Measurements from ENCODE around the gene ASF1B.
"Not testable (repeated sequence)": the region's sequence is repeated elsewhere in the genome, so short reads cannot be mapped to it uniquely, and the experiment has no call there.

Gene ASF1B

DNA sequence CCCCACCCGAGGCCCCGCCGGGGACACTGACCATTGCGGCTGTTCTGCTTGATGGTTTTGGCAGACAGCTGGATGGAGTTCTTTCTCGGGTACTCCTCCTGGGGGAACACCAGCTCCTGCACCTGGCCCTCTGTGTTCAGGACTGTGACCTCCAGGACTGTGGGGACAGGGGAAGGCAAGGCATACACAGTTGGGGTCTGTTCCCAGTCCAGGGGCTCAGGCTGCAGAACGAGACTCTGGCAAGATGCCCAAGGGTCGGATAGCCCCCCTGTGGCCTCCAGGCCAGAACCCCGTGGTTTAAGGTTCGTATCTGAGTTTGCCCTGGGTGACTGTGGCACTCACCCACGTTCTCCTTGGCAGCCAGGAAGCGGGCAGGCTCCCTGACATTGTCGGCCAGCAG is 22.7 kb upstream of the ASF1B start:
- DNase-seq = no peak

DNA sequence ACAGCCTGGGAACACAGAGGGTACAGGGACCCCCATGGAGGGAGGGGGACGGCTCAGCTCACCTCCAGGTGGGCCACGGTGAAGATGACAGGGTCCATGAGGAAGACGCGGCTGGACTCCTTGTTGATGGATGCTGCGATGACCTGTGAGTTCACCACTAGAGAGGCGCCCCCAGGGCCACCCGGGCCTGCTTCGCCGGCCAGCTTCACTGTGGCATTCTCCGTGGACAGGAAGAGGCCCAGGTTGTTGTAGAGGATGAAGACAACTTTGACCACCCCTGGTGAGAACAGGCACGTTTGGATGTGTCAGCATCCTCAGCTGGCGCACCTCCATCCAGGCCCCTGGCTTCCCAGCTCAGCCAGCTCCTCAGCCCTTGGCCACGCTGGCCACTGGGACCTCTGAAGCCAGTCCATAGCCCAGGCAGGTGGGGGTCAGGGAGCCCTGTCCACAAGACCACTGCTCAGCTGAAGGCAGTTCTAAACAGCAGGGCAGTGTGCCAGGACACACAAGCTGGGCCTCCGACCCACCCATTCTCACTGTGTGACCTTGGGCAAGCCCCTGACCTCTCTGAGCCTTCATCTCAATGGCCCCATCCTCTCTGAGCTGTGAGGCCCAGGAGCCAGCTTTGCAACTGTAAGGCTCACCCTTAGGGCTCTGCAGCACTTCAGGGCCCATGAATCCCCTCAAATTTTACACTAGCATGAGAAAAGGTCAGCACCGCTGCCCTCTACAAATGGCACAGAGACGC is 22.1 kb upstream of the ASF1B start:
- DNase-seq = no peak

DNA sequence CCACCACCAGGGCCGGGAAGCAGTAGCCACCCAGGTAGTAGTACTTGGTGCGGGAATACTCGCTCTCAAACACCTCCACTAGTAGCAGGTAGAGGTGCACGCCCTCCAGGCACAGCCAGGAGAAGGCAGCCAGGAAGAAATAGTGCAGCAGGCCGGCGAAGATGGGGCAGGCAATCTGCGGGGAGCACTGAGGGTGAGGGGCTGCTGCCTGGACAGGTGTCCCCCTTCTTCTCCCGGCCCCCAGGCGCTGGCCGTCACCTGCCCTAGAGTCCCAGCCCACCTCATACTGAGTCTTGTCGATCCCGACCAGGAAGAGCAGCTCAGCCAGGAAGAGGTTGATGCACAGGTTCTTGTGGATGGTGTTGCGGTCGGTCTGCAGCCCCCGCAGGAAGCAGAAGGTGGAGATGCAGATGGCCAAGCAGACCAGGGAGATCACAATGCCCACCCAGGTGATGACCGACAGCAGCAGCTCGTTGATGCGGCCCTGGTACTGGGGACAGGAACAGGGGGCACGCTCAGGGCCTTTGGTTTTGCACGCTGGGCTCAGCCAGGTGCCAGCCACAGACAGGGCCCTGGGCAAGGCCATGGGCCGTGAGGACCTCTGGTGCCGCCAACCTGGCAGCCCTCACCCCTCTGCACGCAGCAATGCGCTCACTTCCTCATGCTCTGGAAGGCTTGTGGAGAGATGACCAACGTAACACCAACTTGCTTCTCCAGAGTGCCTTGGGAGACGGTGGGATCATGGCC is 20.8 kb upstream of the ASF1B start:
- DNase-seq = no peak

DNA sequence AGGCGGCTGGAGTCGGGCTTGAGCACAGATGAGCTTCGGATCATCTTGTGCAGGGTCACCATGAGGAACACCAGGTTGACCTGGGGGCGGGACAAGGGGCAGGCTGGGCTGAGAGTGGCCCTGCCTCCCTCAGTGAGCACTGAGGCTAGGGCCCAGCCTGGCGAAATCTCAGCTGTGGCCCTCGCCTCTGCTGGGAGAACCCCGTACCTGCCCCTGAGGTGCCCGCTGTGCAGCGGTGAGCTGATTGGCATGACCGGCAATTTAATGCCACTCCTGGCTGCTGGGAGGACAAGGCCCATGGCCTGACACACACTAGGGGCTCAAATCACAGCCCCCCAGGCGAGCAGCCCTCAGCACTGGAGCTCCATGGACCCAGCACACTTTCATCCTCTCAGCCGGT is 19.7 kb upstream of the ASF1B start:
- DNase-seq = no peak

DNA sequence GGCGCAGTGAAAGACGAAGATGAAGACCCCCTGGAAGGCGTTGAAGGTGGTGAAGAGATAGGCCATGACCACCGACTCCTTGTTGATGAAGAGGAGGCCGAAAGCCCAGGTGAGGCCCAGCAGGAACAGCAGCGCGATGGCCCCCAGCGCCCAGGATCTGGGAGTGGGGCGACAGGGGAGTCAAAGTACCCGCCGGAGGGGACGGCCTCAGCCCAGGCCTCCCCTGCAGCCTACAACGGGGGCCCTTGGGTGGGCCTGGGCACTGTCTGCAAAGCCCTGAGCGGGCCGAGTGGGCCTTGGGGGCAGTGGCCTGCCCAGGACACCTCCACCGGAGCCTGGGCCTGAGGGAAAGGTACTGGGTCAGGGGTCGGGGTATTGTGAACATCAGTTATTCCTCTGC is 19.0 kb upstream of the ASF1B start:
- no peak for DNase-seq

DNA sequence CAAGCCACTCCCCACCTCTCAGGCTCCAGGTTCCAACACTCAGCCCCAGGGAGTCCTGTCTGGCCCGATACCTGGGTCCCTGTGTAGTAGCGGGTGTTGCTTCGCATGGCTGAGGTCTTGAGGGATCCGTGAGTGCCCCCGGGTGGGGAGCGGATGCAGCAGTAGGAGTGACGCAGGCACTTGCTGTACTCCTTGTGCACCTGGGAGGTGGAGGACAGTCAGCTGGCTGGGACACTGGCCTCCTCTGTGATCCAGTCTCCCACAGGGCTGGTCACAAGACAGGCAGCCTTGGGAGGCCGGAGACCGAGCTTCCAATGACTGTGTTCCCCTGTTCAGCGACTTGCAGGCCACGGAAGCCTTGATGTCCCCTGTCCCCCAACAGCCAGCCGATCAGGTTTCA is 16.3 kb upstream of the ASF1B start:
- no peak for DNase-seq

DNA sequence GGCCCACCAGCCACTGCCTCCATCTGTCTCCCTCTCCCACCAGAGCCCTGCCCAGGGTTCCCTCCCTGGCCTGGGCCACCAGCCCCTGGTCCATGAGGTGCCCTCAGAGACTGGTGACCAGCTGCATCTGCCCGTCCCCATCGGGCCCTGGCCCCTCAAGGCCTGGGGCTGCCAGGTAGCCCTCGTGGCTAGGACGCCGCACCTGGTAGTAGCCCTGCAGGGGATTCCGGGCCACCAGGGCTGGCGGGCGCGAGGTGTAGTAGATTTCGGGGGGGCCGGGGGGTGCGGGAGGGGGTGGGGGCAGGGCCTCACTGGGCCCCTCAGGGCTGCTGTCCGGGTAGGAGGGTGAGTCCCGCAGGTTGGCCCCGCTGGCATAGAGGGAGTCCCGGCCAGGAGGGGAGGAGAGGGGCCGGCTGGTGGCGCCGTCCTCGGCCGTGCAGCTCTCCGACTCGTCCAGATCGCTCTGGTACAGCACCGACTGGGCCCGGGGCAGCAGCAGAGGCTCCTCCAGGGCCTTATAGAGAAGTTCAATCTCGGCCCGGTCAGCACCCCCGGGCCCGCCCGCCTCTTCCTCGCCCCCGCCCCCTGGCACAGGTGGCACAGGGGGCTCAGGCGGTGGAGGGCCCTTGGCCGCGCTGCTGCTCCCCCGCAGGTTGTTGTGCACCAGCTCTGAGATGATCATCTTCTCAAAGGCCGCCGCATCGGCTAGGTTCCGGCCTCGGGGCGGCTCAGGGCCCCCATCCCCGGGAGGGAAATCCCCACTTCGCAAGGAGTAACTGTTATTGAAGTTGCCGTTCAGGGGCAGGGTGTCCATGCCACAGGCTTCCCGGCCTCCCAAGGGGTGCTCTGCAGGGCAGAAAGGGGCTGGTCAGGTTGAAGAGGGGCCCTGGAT is 14.6 kb upstream of the ASF1B start:
- DNase-seq = no peak

DNA sequence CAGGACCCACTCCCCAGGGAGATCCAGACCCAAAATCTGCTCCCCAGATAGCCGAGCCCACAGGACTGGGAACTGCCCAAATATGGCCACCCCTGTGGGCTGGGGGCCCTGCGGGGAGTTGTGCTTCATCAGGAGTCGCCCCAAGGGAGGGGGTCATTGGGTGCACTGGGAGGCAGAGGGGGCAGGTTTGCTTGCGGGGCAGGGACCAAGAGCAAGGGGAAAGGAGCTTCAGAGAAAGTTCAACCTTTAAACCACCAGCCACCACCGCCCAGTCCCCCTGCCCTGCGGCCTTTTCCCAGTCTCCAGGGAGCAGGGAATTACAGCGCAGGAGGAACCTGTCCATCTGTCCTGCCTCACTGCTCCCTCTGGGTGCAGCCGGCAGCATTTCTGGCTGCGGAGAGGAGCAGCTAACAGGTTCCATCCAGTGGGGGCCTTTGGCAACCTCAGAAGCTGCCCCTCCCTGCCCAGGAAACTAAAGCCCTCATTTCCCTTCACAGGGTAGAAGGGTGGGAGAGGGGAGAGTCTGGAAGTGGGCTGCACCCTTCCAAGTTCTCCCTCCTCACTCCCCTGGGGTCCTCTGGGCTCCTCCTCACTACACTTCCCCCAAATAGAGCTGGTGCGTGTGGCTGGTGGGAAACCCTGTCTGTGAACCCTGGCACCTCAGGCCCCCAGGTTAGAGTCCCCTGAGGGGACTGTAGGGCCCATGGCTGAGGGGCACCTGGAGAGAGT is 13.8 kb upstream of the ASF1B start:
- peak; percentile 29 for DNase-seq

DNA sequence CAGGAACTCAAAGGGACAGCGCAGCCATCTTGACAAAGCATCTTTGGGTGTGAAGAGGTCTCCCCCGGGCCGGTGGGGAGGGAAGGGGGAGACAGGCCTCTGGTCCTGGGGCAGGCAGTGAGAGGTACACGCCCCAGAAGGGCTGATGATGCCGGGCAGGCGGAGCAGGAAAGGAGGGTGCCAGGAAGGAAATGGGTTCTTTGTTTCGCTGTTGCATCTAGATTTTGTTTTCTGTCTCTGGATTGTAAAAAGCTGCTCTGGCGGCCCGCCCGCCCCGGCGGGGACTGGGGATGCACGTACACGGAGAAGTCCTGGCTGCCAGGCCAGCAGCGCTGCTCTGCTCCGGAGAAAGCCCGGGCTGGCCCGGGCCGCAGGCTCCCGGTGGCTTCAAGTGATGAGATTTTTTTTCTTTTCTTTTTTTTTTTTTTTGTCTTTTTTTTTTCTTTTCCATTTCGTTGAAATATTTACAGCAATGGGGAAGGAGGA is 13.2 kb upstream of the ASF1B start:
- DNase-seq = peak; percentile 81

DNA sequence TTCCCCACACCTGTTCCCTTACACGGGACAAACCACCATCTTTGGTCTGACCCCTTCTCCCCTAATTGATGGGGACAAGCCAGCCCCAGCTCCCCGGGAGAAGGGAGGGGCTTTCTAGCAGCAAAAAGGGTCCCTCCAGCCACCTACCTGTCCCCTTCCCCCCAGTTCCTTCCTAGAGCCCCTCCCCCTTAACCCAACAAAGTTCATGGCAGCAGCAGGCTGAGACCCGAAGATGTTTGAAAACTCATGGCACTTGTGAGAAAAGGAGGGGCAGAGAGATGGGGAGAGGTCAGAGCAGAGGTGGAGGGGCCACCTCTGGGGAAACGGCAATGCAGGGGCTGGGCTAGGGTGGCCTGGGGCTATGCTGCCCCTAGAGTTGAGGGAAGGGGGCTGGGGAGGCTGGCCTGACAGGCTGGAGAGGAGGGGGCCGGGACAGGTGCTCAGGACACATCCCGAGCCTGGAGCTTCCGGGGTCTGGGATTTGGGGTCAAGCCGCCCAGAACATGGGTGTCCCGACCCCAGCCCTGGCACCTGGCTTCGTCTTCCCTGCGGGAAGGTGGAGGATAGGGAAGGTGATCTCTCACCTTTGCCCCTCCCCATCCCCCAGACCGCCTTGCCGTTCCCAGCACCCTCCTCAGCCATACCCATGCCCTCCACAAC is 12.5 kb upstream of the ASF1B start:
- no peak for DNase-seq

DNA sequence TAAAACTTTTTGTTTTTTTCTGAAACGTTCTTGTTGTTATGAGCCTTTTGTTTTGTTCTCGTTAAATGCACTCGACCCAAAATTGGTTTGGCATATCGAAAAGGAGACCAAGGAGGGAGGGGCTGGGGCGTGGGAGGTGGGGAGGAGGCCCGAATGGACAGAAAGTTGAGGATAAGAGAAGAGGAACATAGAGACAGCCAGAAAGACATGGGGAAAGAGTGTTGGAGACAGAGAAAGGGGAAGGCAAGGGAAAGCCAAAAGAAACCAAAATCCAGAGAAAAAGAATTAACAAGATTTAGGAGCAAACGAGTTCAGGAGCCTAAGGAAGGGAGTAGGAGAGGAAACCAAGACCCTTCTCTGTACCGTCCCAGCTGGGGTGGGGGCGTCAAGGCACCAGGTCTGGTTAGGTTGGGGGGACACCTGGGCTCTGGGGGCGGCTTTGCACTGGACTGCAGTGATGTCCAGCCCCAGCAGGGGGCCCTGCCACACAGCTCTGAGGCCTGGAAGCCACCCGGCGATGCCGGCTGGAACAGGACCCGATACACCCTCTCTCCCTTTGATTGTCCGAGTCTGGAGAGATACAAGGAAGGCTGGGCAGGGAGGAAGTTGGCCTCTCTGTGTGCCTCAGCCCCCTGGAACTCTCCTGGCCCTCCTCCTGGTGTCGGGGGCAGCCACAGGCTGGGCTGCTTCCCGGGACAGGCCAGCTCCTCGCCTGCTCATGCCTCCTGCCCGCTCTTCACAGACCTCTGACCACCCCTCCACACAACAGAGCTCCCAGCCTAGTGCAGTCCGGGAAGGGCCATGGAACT is 11.6 kb upstream of the ASF1B start:
- peak; percentile 69 for DNase-seq

DNA sequence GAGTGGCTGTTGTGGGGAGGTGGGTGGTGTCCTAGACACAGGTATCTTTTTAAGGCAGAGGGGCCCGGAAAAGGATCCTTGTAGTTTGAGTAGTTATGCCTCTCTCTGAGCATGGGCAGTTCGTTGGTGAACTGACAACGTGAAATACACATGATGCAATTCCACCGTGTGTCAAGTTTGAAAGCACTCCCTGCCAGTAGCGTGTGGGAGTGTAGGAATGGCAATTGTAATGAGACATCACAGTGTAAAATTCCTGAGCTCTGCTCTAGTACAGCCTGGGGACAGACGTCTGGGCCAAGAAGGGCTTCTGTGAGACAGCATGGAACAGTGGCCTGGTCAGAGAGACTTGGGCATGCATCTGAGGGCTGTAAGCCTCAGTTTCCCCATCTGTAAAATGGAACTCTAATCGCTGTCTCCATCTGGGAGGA is 10.4 kb upstream of the ASF1B start:
- DNase-seq = no peak

DNA sequence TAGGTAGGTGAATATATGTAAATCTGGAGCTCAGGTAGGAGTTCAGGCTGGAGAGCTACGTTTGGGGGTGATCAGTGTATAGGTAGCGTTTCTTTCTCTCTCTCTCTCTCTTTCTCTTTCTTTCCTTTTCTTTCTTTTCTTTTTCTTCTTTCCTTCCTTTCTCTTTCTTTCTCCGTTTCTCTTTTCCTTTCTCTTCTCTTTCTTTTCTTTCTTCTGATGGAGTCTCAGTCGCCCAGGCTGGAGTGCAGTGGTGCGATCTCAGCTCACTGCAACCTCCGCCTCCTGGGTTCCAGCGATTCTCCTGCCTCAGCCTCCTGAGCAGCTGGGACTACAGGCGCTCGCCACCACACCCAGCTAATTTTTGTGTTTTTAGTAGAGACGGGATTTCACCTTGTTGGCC is 9.8 kb upstream of the ASF1B start:
- DNase-seq = not testable (repeated sequence)

DNA sequence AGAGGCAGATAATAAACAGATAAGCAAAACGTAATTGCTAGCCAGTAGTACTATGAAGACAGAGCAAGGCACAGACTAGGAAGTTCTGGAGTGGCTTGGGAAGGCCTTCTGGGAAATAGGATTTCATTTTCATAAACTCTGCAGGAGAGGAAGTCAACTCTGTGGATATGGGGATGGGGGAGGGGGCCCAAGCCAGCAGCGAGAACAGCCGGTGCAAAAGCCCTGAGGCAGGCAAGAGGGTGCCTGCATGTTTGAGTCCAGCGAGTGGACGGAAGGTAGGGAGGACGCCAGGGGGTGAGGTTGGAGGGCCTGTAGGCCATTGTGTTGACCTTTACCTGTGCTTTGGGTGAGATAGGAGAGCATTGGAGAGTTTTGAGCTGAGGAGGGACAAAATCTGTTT is 9.0 kb upstream of the ASF1B start:
- no peak for DNase-seq

DNA sequence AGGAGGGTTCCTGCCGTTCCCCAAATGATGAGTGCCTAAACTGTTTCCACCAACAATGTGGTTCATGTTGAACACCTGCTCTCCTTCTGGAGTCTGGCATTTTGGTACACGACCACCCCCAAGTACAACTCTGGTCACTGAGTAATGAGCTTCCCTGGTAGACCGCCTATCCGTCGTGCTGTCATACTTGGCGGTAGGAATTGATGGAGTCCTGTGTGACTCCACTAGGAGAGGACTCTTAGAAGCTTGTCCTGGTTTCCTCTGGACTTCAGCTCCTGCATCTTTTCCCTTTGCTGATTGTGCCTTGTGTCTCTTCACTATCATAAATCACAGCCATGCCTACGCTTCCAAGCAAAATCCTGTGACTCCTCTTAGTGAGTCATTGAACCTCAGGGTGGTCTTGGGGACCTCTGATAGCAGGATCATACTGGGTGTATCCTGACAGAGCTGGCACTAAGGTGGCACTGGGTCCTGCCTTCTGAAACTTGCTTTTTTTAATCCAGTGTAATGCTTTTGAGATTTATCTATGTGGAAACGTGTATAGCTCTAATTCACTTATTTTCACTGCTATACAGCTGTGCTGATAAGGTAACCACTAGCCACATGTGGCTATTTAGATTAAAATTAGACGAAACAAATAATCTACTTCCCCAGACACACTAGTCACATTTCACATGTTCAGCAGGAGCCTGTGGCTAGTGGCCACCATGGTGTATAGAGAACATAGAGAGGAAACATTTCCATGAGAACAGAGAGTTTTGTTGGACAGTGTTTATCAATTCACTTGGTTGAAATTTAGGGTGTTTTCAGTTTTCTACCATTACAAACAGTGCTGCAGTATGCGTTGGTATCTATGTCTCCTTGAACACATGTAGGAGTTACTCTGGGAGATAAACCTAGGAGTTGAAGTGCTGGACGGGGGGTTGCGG is 6.1 kb upstream of the ASF1B start:
- no peak for DNase-seq

DNA sequence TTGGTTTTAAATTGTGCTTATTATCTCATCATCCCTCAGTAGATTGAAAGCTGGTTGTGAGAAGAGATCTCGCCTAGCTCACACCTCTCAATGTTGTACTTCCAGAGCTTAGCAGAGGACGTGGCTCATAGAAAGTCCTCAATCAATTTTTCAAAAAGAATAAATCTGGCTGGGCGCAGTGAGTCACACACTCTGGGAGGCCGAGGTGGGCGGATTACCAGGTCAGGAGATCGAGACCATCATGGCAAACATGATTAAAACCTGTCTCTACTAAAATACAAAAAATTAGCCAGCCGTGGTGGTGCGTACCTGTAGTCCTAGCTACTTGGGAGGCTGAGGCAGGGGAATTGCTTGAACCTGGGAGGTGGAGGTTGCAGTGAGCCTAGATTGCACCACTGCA is 4.7 kb upstream of the ASF1B start:
- no peak for DNase-seq

DNA sequence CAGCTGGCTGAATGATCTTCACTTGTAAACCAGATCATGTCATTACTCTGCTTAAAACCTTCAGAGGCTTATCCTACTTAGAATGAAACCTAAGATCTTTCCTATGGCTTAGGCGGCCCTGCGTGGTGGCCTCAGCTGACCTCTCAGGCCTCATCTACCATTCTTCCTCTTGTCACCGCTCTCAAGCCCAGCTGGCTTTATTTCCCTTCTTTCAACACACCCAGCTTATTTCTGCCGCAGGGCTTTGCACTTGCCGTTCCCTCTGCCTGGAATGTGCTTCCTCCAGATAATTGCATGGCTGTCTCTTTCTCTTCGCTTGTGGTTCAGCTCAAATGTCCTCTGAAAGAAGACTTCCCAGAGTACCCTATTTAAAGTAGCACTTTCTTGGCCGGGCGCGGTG is 3.6 kb upstream of the ASF1B start:
- no peak for DNase-seq

DNA sequence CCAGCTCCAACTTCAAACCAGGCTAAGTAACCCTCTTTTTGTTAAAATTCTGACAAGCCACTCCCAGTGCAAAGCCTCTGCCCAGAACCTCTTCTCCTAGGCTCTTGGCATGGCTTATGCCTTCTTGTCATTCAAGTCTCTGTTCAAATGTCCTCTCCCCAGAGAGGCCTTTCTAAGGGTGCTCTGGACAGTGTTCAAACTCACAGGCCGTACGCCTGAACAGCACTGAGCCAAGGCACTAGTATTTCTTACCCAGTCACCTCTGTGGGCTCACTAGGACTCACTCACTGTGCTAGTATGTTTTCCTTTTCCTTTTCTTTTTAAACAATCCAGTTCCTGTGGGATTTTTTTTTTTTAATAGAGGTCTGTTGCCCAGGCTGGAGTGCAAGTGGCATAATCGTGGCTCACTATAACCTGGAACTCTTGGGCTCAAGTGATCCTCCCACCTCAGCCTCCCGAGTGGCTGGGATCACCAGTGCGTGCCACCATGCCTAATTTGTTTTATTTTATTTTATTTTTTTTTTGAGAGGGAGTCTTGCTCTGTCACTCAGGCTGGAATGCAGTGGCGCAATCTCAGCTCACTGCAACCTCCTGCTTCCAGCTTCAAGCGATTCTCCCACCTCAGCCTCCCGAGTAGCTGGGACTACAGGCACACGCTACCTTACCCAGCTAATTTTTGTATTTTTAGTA is 2.3 kb upstream of the ASF1B start:
- no peak for DNase-seq

DNA sequence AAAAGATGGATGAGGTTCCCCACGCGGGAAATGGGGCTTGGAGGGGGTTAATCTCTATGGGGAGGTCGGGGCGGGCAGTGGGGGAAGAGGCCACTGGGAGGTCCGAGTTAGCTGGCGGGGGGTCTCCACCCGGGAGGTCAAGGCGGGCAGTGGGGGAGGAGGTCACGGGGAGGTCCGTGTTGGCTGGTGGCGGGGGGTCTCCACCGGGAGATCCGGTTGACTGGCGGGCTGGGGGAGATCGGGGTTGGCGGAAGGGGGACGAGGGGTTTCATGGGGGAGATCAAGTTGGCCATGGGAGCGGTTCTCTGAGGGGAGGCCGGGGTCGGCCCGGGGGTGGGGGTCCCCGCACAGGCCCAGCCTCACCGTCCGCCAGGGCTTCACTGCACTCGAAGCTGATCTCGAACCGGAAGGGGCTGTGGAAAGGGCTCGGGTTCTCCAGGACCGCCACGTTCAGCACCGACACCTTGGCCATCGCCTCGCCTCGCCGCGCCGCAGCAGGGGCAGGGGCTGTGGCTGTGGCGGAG is 342 bp downstream of the ASF1B start:
- DNase-seq = no peak
